Retinal pigment epithelial cell (primary cell): ENCODE results near the gene C16orf96.

ENCODE experiments used
- DNase-seq: peaks from one replicate; pipeline ENCODE4 v3.0.0-alpha.2; 2010; ENCODE audit warnings: low read depth
- H3K4me3 ChIP-seq: 2 replicates; pipeline ENCODE4 v1.5.1; 2011; ENCODE audit warnings: mild to moderate bottlenecking, low read length, control low read depth, moderate library complexity
- TF ChIP-seq, protein P1 (sequence below): conservative IDR thresholded peaks from 2 replicates; pipeline ENCODE4 v1.5.1; 2011; ENCODE audit warnings: low read depth, low read length, control low read depth, inconsistent platforms

The C16orf96 gene

DNA sequence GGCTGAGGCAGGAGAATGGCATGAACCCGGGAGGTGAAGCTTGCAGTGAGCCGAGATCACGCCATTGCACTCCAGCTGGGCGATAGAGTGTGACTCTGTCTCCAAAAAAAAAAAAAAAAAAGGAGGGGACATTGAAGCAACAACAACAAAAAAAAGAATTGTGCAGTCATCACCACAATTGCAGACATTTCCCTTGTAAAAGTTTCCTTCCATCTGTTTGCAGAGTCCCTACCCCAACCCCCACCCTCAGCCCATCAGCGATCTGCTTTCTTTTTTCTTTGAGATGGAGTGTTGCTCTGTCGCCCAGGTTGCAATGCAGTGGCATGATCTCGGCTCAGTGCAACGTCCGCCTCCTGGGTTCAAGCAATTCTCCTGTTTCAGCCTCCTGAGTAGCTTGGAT is 72.1 kb downstream of the C16orf96 start:
- H3K4me3 ChIP-seq, result no peak overlapping the region
- DNase-seq, result no peak
- TF ChIP-seq, protein P1, sequence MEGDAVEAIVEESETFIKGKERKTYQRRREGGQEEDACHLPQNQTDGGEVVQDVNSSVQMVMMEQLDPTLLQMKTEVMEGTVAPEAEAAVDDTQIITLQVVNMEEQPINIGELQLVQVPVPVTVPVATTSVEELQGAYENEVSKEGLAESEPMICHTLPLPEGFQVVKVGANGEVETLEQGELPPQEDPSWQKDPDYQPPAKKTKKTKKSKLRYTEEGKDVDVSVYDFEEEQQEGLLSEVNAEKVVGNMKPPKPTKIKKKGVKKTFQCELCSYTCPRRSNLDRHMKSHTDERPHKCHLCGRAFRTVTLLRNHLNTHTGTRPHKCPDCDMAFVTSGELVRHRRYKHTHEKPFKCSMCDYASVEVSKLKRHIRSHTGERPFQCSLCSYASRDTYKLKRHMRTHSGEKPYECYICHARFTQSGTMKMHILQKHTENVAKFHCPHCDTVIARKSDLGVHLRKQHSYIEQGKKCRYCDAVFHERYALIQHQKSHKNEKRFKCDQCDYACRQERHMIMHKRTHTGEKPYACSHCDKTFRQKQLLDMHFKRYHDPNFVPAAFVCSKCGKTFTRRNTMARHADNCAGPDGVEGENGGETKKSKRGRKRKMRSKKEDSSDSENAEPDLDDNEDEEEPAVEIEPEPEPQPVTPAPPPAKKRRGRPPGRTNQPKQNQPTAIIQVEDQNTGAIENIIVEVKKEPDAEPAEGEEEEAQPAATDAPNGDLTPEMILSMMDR, result no peak

DNA sequence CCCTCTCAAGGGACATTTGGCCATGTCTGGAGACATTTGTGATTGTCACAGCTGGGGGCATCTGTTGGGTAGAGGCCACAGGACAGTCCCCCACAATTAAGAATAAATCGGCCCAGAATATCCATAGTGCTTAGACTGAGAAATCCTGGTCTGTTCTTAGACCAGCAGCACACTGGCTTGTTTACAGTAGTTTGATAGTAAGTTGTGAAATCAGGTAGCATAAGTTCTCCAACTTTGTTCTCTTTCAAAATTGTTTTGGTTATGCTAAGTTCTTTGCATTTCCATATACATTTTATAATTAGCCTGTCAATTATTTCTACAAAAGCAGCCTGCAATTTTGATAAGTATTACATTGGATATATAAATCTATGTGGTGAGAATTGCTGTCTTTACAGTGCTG is 75.3 kb downstream of the C16orf96 start:
- H3K4me3 ChIP-seq, result no peak overlapping the region
- no peak for DNase-seq
- TF ChIP-seq, protein P1, result no peak

DNA sequence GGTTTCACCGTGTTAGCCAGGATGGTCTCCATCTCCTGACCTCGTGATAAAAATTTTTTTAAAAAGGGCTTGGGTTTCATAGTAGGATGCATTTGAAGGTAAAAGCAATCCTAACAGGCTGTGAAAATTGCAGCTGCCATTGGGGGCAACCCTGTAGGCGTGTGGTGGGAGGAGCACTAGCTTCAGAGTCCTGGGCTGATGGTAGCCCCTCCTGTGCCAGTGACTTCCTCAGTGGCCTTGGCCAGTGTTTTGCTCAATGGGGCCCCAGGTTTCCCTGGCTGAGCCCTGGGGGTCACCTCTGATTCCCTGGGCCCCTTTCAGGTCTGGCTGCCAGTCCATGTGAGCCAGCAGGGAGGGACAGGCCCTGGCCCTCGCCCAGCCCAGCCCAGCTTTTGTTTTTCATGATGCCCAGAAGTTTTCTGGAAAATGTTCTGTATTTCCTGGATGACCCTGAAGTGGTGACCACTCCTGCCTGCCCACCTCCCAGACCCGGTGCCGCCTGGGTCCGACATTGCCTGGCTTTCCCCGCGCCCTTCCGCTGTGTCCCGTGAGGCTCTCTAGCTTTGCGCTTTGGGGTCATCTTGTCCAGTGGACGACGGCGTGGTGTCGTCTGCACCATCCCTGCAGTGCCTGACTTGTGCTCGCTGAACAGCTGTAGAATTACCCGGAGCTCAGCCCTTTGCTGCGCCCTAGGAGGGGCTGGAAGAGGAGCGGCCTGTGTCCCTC is 77.9 kb downstream of the C16orf96 start:
- TF ChIP-seq, protein P1, result no peak
- no peak overlapping the region for H3K4me3 ChIP-seq

DNA sequence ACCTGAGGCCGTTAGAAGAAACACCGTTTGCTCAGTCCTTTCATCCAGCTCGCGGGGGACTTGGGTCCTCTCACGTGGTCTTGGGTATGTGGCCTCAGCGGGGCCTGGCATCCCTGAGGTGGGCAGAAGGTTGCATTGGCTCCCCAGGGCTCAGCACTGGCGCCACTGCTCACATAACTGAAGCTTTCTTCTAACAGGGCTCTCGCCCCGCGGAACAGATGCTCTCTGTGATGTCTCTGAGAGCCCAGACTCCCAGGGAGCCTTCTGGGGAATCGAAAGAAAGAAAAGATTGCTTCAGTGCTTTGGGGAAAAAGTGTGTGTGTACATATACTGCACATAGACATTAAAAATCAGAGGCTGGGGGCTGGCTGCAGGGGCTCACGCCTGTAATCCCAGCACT is 78.6 kb downstream of the C16orf96 start:
- H3K4me3 ChIP-seq, result no peak overlapping the region
- DNase-seq, result no peak

More for the DNA sequence above, 77.9 kb downstream of the C16orf96 start:
- DNase-seq, result no peak

DNA sequence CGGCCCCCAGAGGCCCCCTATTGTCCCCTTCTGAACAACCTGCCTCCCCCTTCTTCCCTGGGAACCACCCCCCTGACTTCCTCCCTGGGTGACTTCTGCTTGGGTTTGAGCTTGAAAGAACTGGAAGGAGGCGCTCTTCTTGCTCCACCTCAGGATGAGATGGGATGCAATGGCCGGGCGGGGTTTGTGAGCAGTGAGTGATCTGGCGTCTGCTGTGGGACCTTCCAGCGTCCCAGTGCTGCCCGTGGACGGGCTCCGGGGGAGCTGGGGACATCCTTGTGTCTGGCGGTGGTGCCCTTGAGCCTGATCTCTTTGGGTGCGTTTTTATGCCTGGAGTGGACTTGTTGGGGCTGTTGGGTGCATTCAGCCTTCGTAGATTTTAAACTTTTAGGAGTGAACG is 80.1 kb downstream of the C16orf96 start:
- no peak overlapping the region for H3K4me3 ChIP-seq
- no peak for DNase-seq
- TF ChIP-seq, protein P1, result no peak

More for the DNA sequence above, 78.6 kb downstream of the C16orf96 start:
- TF ChIP-seq, protein P1, result no peak

DNA sequence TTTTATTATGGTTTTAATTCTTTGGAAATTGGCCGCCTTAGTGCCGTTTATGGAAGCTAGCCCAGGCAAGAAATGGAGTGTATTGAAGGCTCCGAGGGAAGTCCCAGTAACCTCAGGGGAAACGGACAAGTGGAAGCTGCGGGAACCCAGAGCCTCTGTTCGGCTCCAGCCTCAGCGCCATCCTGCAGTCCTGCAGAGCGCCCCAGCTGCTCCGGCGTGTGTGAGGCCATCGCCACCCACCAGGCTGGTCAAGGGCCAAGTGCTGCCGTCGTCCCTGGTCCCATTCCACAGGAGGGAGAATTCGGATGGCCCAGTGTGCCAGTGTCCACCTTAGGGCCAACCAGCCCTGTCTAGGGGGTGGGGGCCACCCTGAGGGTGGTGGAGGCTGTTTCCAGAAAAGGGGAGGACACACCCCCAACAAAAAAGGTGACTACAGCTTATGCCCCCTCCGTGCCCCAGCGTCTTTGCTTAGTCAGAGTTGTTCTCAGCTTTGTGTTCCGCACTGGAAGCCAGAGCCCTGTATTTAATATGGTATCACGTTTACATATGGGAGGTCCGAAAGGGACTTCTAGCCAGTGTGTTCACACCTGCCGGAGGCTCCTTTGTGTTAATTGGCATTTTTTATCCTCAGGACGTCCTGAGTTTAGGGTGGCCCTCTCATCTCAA is 81.5 kb downstream of the C16orf96 start:
- TF ChIP-seq, protein P1, result no peak
- H3K4me3 ChIP-seq, result no peak overlapping the region
- DNase-seq, result no peak
